HEK293 (cell line): ENCODE data around the gene FOXRED2.
A peak's percentile ranks its signal among the peaks of the same experiment; 100 is the strongest.

ENCODE experiments used
- CTCF ChIA-PET: fragments of 350-600 bp; formaldehyde crosslinking; extraction: SDS; loops from one replicate; lab custom pipeline; 2021; ENCODE audit warnings: antibody characterized with exemption; lab: Yijun Ruan, JAX
- POLR2A ChIA-PET: fragments of 300-600 bp; formaldehyde crosslinking; extraction: SDS; loops from one replicate; lab custom pipeline; 2020; ENCODE audit warnings: antibody characterized with exemption, inconsistent platforms; lab: Yijun Ruan, JAX
- H3K27ac ChIP-seq: fragments of 200-500 bp; sonication (Bioruptor generic); 2 replicates; pipeline ENCODE4 v1.5.1; 2014; ENCODE audit warnings: low read depth, low read length, control low read depth, inconsistent platforms; ENCODE audit errors: extremely low read depth
- H3K36me3 ChIP-seq, 2 experiments: fragments of 200-500 bp in 1 of 2; sonication (Bioruptor generic) in 1 of 2; 1 replicate in 1 of 2; 2 replicates in 1 of 2; pipeline ENCODE4 v1.5.1; 2014 to 2017; ENCODE audit warnings: inconsistent platforms in 2 of 2, low read length in 2 of 2; ENCODE audit not compliant: control insufficient read depth in 2 of 2, insufficient read depth in 1 of 2
- H3K4me1 ChIP-seq: fragments of 200-500 bp; sonication (Bioruptor generic); 2 replicates; pipeline ENCODE4 v1.5.1; 2014; ENCODE audit warnings: mild to moderate bottlenecking, low read length, inconsistent platforms; ENCODE audit not compliant: control insufficient read depth, insufficient read depth
- H3K4me3 ChIP-seq: 2 replicates; pipeline ENCODE4 v1.5.1; 2011; ENCODE audit warnings: low read depth, mild to moderate bottlenecking, control low read depth, low read length, moderate library complexity
- H3K9me3 ChIP-seq: fragments of 200-500 bp; sonication (Bioruptor generic); 2 replicates; pipeline ENCODE4 v1.5.1; 2014; ENCODE audit warnings: low read depth, low read length, inconsistent platforms; ENCODE audit not compliant: control insufficient read depth, insufficient read depth
- CTCF ChIP-seq: fragments of 450-650 bp; formaldehyde crosslinking; IDR thresholded peaks from 2 replicates; pipeline ENCODE4 v1.5.1; 2016; ENCODE audit warnings: missing biosample characterization, missing genetic modification characterization
- PRDM1 ChIP-seq: fragments of 450-650 bp; formaldehyde crosslinking; IDR thresholded peaks from 2 replicates; pipeline ENCODE4; 2016; ENCODE audit warnings: missing biosample characterization, missing genetic modification characterization
- SCRT1 ChIP-seq: fragments of 450-650 bp; formaldehyde crosslinking; IDR thresholded peaks from 2 replicates; pipeline ENCODE4 v1.5.1; 2016; ENCODE audit warnings: missing biosample characterization, missing genetic modification characterization, borderline replicate concordance
- SCRT2 ChIP-seq: fragments of 450-650 bp; formaldehyde crosslinking; IDR thresholded peaks from 2 replicates; pipeline ENCODE4 v1.5.1; 2016; ENCODE audit warnings: missing biosample characterization, missing genetic modification characterization
- SETDB1 ChIP-seq: IDR thresholded peaks from one replicate; pipeline ENCODE4 v1.6.1; 2017; ENCODE audit warnings: mild to moderate bottlenecking, low read length, moderate library complexity, mixed read lengths; ENCODE audit not compliant: insufficient read length
- SP7 ChIP-seq: fragments of 450-650 bp; formaldehyde crosslinking; IDR thresholded peaks from 2 replicates; pipeline ENCODE4 v1.5.1; 2016; ENCODE audit warnings: missing biosample characterization, missing genetic modification characterization
- ZBTB20 ChIP-seq: fragments of 450-650 bp; formaldehyde crosslinking; IDR thresholded peaks from 2 replicates; pipeline ENCODE4 v1.5.1; 2016; ENCODE audit warnings: missing biosample characterization, missing genetic modification characterization
- ZNF16 ChIP-seq: fragments of 450-650 bp; formaldehyde crosslinking; IDR thresholded peaks from 2 replicates; pipeline ENCODE4 v1.5.1; 2016; ENCODE audit warnings: low read depth, missing biosample characterization, missing genetic modification characterization
- ZNF302 ChIP-seq: fragments of 450-650 bp; formaldehyde crosslinking; IDR thresholded peaks from 2 replicates; pipeline ENCODE4 v1.5.1; 2016; ENCODE audit warnings: missing biosample characterization, missing genetic modification characterization, low read depth
- ZNF518A ChIP-seq: fragments of 450-650 bp; formaldehyde crosslinking; conservative IDR thresholded peaks from 2 replicates; pipeline ENCODE4 v1.5.1; 2016; ENCODE audit warnings: low read depth, missing biosample characterization, missing genetic modification characterization
- ZNF596 ChIP-seq: fragments of 450-650 bp; IDR thresholded peaks from 2 replicates; pipeline ENCODE4 v1.5.0; 2018; ENCODE audit warnings: missing biosample characterization, mild to moderate bottlenecking, missing genetic modification characterization, moderate library complexity
- ZNF785 ChIP-seq: fragments of 450-650 bp; formaldehyde crosslinking; IDR thresholded peaks from 2 replicates; pipeline ENCODE4 v1.5.1; 2016; ENCODE audit warnings: missing biosample characterization, missing genetic modification characterization
- TF ChIP-seq, protein P1 (sequence below): IDR thresholded peaks from 2 replicates; pipeline ENCODE4 v1.6.1; 2011; ENCODE audit warnings: mild to moderate bottlenecking, low read depth, low read length, borderline replicate concordance

The FOXRED2 gene

DNA sequence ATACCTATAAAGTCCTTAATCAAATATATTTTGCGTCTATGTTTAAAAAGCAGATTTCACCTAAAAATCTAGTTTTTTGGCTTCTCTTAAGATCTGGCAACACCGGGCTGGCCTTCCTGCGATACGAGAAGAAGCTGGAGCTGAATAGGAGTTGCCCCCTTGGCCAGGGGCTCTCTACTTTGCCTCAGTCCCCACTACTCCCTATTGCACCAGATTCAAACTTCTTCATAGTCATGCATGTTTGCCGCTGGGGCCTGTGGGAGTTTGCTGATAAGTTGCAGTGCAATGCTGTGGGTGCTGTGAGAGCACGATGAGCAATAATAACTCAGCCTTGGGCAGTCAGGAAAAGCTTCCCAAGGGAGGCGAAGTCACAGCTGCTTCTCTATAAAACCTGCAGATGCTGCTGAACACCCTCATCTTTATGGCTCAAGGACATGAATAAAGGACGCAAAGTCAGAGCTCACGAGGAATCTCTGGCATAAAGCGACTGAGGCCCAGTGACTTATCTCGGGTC, 37.3 kb upstream of the FOXRED2 start:
- Histone ChIP-seq H3K36me3 (no peaks in the 10 kb centered on the region), H3K27ac (no peak overlapping the region), H3K9me3 (no peaks in the 10 kb centered on the region), H3K4me3 (no peak overlapping the region), H3K4me1 (no peaks in the 10 kb centered on the region)
- ChIA-PET CTCF (interaction anchor here (0.7 to 2.7 kb wide), 10 partner anchors 11 to 716 kb away, joined by 3 to 16 read pairs (median 3); partner anchors contain the start of gene IFT27), POLR2A (no interaction called here)
- TF ChIP-seq ZNF596 (tag by site-specific recombination) = no peak
- TF ChIP-seq ZNF518A (tag by site-specific recombination) = no peak
- TF ChIP-seq SP7 (tag by site-specific recombination) = no peak
- TF ChIP-seq, protein P1, sequence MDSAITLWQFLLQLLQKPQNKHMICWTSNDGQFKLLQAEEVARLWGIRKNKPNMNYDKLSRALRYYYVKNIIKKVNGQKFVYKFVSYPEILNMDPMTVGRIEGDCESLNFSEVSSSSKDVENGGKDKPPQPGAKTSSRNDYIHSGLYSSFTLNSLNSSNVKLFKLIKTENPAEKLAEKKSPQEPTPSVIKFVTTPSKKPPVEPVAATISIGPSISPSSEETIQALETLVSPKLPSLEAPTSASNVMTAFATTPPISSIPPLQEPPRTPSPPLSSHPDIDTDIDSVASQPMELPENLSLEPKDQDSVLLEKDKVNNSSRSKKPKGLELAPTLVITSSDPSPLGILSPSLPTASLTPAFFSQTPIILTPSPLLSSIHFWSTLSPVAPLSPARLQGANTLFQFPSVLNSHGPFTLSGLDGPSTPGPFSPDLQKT = no peak

DNA sequence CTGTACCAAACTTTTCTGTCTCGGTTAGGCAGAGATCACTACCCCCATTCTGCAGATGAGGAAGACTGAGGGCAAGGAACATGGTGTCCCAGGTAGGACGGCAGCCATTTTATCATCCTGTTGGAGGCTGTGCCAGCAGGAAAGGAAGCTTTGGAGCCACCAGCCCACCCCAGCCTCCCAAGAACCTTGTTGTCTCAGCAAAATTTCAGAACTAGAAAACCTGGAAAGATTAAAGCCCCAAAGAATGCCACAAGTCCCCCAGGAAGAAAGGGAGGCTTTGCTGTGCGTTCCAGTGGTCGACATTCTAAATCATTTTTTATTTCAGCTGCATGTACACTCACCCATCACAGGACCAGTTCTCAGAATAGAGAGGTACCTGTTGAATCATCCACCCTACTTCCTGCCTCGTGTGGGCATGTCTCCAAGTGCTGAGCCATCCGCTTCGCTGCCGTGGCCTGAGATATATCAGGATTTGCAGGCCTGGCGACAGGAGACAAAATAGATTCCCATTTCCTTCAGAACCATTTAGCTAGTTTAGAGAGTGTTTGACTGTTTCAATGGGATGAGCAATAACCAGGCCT, 35.1 kb upstream of the FOXRED2 start:
- H3K9me3 ChIP-seq = no peaks in the 10 kb centered on the region
- ChIA-PET CTCF (interaction anchor here (0.6 to 2.9 kb wide), 9 partner anchors 11 to 718 kb away, joined by 3 to 29 read pairs (median 3); no protein-coding TSS in a partner anchor), POLR2A (interaction anchor here (1.1 to 1.3 kb wide), 2 partner anchors 12 to 234 kb away, joined by 3 to 4 read pairs; partner anchors contain the start of genes EIF3D and IFT27)
- no peak overlapping the region for H3K4me3 ChIP-seq
- TF ChIP-seq CTCF (tag by site-specific recombination) (no peak), PRDM1 (no peak), ZBTB20 (no peak), SETDB1 (no peak), ZNF785 (tag by site-specific recombination) (no peak), SCRT1 (tag by site-specific recombination) (peak; percentile 91), SCRT2 (peak; percentile 95), ZNF16 (tag by site-specific recombination) (no peak), ZNF302 (tag by site-specific recombination) (no peak)
- no peaks in the 10 kb centered on the region for H3K36me3 ChIP-seq
- no peak overlapping the region for H3K27ac ChIP-seq
- no peaks in the 10 kb centered on the region for H3K4me1 ChIP-seq
